HepG2 (cell line): ENCODE results near the gene RAD51C. TPM values are rescaled to one million over a fixed set of nuclear protein-coding genes. Genes with fewer than 3 reads are reported as not detected.

Experiments
- FIP1L1 ChIP-seq: fragments of 200-400 bp; formaldehyde crosslinking; IDR thresholded peaks from 2 replicates; pipeline ENCODE4 v1.6.1; 2018; ENCODE audit warnings: low read depth, mild to moderate bottlenecking, low read length, moderate library complexity, borderline replicate concordance; ENCODE audit not compliant: insufficient read depth
- FOXA1 ChIP-seq, 2 experiments: fragments of 450-650 bp in 1 of 2; sonication (generic) in 1 of 2; formaldehyde crosslinking in 1 of 2; IDR thresholded peaks; 2 replicates each; pipeline versions ENCODE4 v1.4.0 to v1.6.1; 2016 to 2020; ENCODE audit warnings: missing genetic modification reagents in 1 of 2
- IKZF4 ChIP-seq: sonication (generic); formaldehyde crosslinking; IDR thresholded peaks from 2 replicates; pipeline ENCODE4 v1.5.1; 2020; ENCODE audit warnings: borderline replicate concordance, mild to moderate bottlenecking, low read depth, missing genetic modification reagents; ENCODE audit errors: not compliant biosample characterization
- ISL2 ChIP-seq: sonication (generic); formaldehyde crosslinking; IDR thresholded peaks from 2 replicates; pipeline ENCODE4 v1.5.0; 2020; ENCODE audit warnings: missing genetic modification reagents
- KLF11 ChIP-seq: IDR thresholded peaks from 2 replicates; pipeline ENCODE4 v1.6.1; 2016; ENCODE audit warnings: missing compliant biosample characterization
- NR2F6 ChIP-seq, 2 experiments: IDR thresholded peaks; 2 replicates each; pipeline ENCODE4 v1.6.1; 2016; ENCODE audit warnings: antibody characterized with exemption in 1 of 2, mild to moderate bottlenecking in 1 of 2
- RBM39 ChIP-seq: fragments of 200-400 bp; formaldehyde crosslinking; IDR thresholded peaks from one replicate; pipeline ENCODE4 v1.6.1; 2018; ENCODE audit warnings: antibody characterized with exemption, mild to moderate bottlenecking, low read depth, low read length; ENCODE audit not compliant: poor library complexity, severe bottlenecking
- SOX6 ChIP-seq, 2 experiments: fragments of 450-650 bp in 1 of 2; sonication (generic) in 1 of 2; formaldehyde crosslinking in 1 of 2; IDR thresholded peaks; 2 replicates each; pipeline versions ENCODE4 v1.4.0 to v1.6.1; 2017 to 2020; ENCODE audit warnings: antibody characterized with exemption in 1 of 2, mild to moderate bottlenecking in 1 of 2, missing genetic modification reagents in 1 of 2
- SPEN ChIP-seq: sonication (generic); formaldehyde crosslinking; IDR thresholded peaks from 2 replicates; pipeline ENCODE4 v1.5.1; 2020; ENCODE audit warnings: low read depth, mild to moderate bottlenecking, missing genetic modification reagents
- TFE3 ChIP-seq: IDR thresholded peaks from 2 replicates; pipeline ENCODE4 v1.6.1; 2016
- ZBTB10 ChIP-seq: sonication (generic); formaldehyde crosslinking; IDR thresholded peaks from 2 replicates; pipeline ENCODE4 v1.4.0; 2020; ENCODE audit warnings: missing genetic modification reagents, borderline replicate concordance
- ZBTB2 ChIP-seq: sonication (generic); formaldehyde crosslinking; IDR thresholded peaks from 2 replicates; pipeline ENCODE4 v1.8.0; 2022; ENCODE audit warnings: low read depth, missing genetic modification reagents
- ZNF446 ChIP-seq: sonication (generic); formaldehyde crosslinking; IDR thresholded peaks from 2 replicates; pipeline ENCODE4 v1.5.0; 2020; ENCODE audit warnings: mild to moderate bottlenecking, missing genetic modification reagents
- polyA plus RNA-seq, 8 experiments: library from polyadenylated mRNA; depleted of rRNA in 3 of 8; stranded (reverse) in 7 of 8; unstranded in 1 of 8; fragments of >200 nt; fragmentation: Illumina TruSeq in 4 of 8; extraction: Trizol in 4 of 8; gene quantifications; 2 replicates each; pipeline versions ENCODE4 v1.2.1 to v1.2.3, GENCODE V29; 2011 to 2016; ENCODE audit warnings: low read depth in 4 of 8, missing spikeins in 1 of 8, mixed read lengths in 1 of 8; ENCODE audit not compliant: insufficient read depth in 1 of 8
- total RNA-seq, 5 experiments: library from RNA; depleted of rRNA; stranded (reverse); fragments of >200 nt; fragmentation: Illumina TruSeq; extraction: Trizol; gene quantifications; 2 replicates each; pipeline ENCODE4 v1.2.3, GENCODE V29; 2016; ENCODE audit warnings: low read depth in 1 of 5
- TF ChIP-seq, protein P1 (sequence below): sonication (generic); formaldehyde crosslinking; IDR thresholded peaks from 2 replicates; pipeline ENCODE4 v1.5.1; 2020; ENCODE audit warnings: missing genetic modification reagents, mild to moderate bottlenecking, borderline replicate concordance
- TF ChIP-seq, protein P2 (sequence below): sonication (generic); formaldehyde crosslinking; IDR thresholded peaks from 2 replicates; pipeline ENCODE4 v1.5.0; 2020; ENCODE audit warnings: mild to moderate bottlenecking, missing genetic modification reagents
- TF ChIP-seq, protein P3 (sequence below): sonication (generic); formaldehyde crosslinking; IDR thresholded peaks from 2 replicates; pipeline ENCODE4 v1.8.0; 2023; ENCODE audit warnings: mild to moderate bottlenecking, missing genetic modification reagents

Gene RAD51C
- total and polyA plus RNA-seq, 2 of the 13 experiments (the other 11 are each of a cell fraction or from before 2014, with no cell fraction given) = 38.5 to 106 TPM

GRCh38 chr17:58755577-58756245 is 63.3 kb downstream of the RAD51C start, which contains the start of gene PPM1E (continued):
- TF ChIP-seq, protein P1, sequence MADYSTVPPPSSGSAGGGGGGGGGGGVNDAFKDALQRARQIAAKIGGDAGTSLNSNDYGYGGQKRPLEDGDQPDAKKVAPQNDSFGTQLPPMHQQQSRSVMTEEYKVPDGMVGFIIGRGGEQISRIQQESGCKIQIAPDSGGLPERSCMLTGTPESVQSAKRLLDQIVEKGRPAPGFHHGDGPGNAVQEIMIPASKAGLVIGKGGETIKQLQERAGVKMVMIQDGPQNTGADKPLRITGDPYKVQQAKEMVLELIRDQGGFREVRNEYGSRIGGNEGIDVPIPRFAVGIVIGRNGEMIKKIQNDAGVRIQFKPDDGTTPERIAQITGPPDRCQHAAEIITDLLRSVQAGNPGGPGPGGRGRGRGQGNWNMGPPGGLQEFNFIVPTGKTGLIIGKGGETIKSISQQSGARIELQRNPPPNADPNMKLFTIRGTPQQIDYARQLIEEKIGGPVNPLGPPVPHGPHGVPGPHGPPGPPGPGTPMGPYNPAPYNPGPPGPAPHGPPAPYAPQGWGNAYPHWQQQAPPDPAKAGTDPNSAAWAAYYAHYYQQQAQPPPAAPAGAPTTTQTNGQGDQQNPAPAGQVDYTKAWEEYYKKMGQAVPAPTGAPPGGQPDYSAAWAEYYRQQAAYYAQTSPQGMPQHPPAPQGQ (CRISPR knock-in tag) = no peak
- TF ChIP-seq NR2F6 (IDR thresholded peaks at IDR 0.05) (no peak), NR2F6 (CRISPR knock-in tag; IDR thresholded peaks at IDR 0.05) (no peak), ZNF446 (CRISPR knock-in tag) (no peak), ZBTB10 (no peak), ZBTB2 (CRISPR knock-in tag) (no peak), SOX6 (IDR thresholded peaks at IDR 0.05) (no peak), SOX6 (CRISPR knock-in tag; IDR thresholded peaks at IDR 0.05) (no peak), FOXA1 (IDR thresholded peaks at IDR 0.05) (no peak), FOXA1 (CRISPR knock-in tag; IDR thresholded peaks at IDR 0.05) (no peak), RBM39 (peak; percentile 52), FIP1L1 (no peak), SPEN (CRISPR knock-in tag) (no peak), KLF11 (CRISPR knock-in tag) (no peak), IKZF4 (no peak), ISL2 (no peak), TFE3 (no peak)
- TF ChIP-seq, protein P2, sequence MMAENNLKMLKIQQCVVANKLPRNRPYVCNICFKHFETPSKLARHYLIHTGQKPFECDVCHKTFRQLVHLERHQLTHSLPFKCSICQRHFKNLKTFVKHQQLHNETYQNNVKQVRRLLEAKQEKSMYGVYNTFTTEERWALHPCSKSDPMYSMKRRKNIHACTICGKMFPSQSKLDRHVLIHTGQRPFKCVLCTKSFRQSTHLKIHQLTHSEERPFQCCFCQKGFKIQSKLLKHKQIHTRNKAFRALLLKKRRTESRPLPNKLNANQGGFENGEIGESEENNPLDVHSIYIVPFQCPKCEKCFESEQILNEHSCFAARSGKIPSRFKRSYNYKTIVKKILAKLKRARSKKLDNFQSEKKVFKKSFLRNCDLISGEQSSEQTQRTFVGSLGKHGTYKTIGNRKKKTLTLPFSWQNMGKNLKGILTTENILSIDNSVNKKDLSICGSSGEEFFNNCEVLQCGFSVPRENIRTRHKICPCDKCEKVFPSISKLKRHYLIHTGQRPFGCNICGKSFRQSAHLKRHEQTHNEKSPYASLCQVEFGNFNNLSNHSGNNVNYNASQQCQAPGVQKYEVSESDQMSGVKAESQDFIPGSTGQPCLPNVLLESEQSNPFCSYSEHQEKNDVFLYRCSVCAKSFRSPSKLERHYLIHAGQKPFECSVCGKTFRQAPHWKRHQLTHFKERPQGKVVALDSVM = no peak
- TF ChIP-seq, protein P3, sequence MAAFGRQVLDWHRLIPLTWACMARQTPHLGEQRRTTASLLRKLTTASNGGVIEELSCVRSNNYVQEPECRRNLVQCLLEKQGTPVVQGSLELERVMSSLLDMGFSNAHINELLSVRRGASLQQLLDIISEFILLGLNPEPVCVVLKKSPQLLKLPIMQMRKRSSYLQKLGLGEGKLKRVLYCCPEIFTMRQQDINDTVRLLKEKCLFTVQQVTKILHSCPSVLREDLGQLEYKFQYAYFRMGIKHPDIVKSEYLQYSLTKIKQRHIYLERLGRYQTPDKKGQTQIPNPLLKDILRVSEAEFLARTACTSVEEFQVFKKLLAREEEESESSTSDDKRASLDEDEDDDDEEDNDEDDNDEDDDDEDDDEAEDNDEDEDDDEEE (CRISPR knock-in tag) = no peak
